ENCODE data around the gene TSACC. TPM values are rescaled to one million over a fixed set of nuclear protein-coding genes. Genes with fewer than 3 reads are reported as not detected.

The TSACC gene
- total and polyA plus RNA-seq, 10 of the 15 experiments (the other 5 are each of a cell fraction or from before 2014, with no cell fraction given) = 0.25 to 2.8 (median 0.92) TPM; not detected in 4

DNA sequence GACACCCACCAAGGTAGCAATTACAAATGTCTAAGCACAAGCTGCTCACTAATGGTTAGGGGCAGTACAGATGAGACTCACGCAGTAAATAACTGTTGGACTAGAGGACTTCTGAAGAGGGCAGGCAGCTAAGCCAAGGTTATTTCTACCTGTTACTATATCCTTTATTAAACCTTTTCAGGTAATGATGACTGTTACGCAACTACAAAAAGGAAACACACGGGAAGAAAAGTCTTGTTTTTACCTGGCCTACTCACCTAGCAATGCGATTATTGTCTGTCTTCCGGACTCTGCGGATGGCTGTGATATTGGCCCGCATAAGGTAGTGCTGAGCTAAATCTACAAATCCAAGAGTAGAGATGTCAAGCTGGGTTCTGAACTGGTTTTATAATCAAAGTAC lies 21.4 kb upstream of the TSACC start:
- Histone ChIP-seq H3K4me2 (ENCODE audit: control insufficient read depth, insufficient read depth) (no peak overlapping the region), H3K9ac (ENCODE audit: control insufficient read depth, insufficient read depth, low read length) (no peak overlapping the region), H4K20me1 (ENCODE audit: control insufficient read depth, insufficient read depth) (no peaks in the 10 kb centered on the region), H2AFZ (ENCODE audit: control insufficient read depth, low read depth, low read length) (no peak overlapping the region), H3K79me2 (ENCODE audit: control insufficient read depth, insufficient read depth, low read length) (no peaks in the 10 kb centered on the region), H3K4me3 (no peak overlapping the region), H3K27ac (ENCODE audit: control insufficient read depth, insufficient read depth) (no peak overlapping the region), H3K4me1 (ENCODE audit: control insufficient read depth, insufficient read depth, low read length) (no peaks in the 10 kb centered on the region), H3K9me3 (replicated peaks; ENCODE audit: control insufficient read depth, insufficient read depth, low read length) (no peaks in the 10 kb centered on the region), H3K36me3 (ENCODE audit: control insufficient read depth in 2 of 2, insufficient read depth in 2 of 2, low read length in 1 of 2) (peaks cover 31% of the 10 kb centered on the region in 2 experiments), H3K27me3 (replicated peaks in 1 of 2; ENCODE audit: control insufficient read depth in 2 of 2, insufficient read depth in 2 of 2, low read length in 1 of 2) (no peaks in the 10 kb centered on the region)
- TF ChIP-seq NFYB (IDR thresholded peaks at IDR 0.05; ENCODE audit: insufficient read depth, low read depth, low read length) (no peak), BMI1 (IDR thresholded peaks at IDR 0.05; ENCODE audit: borderline replicate concordance) (no peak), HCFC1 (IDR thresholded peaks at IDR 0.05; ENCODE audit: low read length) (no peak), PAX5 (IDR thresholded peaks at IDR 0.05; ENCODE audit: borderline replicate concordance, low read depth, low read length) (no peak), FOS (IDR thresholded peaks at IDR 0.05; ENCODE audit: borderline replicate concordance, extremely low read depth, insufficient read length) (no peak), MTA3 (IDR thresholded peaks at IDR 0.05; ENCODE audit: borderline replicate concordance, low read length) (no peak), LARP7 (IDR thresholded peaks at IDR 0.05) (no peak), STAT3 (IDR thresholded peaks at IDR 0.05; ENCODE audit: low read depth, low read length) (no peak), TCF3 (IDR thresholded peaks at IDR 0.05; ENCODE audit: borderline replicate concordance, insufficient read depth, low read depth, low read length) (no peak)
- TF ChIP-seq, protein P1, sequence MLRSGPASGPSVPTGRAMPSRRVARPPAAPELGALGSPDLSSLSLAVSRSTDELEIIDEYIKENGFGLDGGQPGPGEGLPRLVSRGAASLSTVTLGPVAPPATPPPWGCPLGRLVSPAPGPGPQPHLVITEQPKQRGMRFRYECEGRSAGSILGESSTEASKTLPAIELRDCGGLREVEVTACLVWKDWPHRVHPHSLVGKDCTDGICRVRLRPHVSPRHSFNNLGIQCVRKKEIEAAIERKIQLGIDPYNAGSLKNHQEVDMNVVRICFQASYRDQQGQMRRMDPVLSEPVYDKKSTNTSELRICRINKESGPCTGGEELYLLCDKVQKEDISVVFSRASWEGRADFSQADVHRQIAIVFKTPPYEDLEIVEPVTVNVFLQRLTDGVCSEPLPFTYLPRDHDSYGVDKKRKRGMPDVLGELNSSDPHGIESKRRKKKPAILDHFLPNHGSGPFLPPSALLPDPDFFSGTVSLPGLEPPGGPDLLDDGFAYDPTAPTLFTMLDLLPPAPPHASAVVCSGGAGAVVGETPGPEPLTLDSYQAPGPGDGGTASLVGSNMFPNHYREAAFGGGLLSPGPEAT (IDR thresholded peaks at IDR 0.05; ENCODE audit: low read depth) = no peak
- TF ChIP-seq, protein P2, sequence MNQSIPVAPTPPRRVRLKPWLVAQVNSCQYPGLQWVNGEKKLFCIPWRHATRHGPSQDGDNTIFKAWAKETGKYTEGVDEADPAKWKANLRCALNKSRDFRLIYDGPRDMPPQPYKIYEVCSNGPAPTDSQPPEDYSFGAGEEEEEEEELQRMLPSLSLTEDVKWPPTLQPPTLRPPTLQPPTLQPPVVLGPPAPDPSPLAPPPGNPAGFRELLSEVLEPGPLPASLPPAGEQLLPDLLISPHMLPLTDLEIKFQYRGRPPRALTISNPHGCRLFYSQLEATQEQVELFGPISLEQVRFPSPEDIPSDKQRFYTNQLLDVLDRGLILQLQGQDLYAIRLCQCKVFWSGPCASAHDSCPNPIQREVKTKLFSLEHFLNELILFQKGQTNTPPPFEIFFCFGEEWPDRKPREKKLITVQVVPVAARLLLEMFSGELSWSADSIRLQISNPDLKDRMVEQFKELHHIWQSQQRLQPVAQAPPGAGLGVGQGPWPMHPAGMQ (IDR thresholded peaks at IDR 0.05; ENCODE audit: borderline replicate concordance) = no peak
- TF ChIP-seq, protein P3, sequence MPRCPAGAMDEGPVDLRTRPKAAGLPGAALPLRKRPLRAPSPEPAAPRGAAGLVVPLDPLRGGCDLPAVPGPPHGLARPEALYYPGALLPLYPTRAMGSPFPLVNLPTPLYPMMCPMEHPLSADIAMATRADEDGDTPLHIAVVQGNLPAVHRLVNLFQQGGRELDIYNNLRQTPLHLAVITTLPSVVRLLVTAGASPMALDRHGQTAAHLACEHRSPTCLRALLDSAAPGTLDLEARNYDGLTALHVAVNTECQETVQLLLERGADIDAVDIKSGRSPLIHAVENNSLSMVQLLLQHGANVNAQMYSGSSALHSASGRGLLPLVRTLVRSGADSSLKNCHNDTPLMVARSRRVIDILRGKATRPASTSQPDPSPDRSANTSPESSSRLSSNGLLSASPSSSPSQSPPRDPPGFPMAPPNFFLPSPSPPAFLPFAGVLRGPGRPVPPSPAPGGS (IDR thresholded peaks at IDR 0.05; ENCODE audit: borderline replicate concordance, insufficient read depth, low read depth, low read length, poor library complexity, severe bottlenecking) = no peak
- in situ Hi-C loops (cut with MboI) = loop anchor here (5.0 kb wide), 1 partner anchor 175 kb away; no protein-coding TSS in a partner anchor
- no peak for ATAC-seq
- ChIA-PET RAD21 (ENCODE audit: unreplicated experiment) (interaction anchor here (4.4 kb wide), 1 partner anchor 91 kb away, joined by 30 read pairs; no protein-coding TSS in a partner anchor), SMC1A (ENCODE audit: uncharacterized antibody, unreplicated experiment) (interaction anchor here (0.8 to 7.2 kb wide), 4 partner anchors 35 to 175 kb away, joined by 3 to 39 read pairs (median 12); partner anchors contain the start of gene SMG5), POLR2A (interaction anchor here (0.5 to 0.9 kb wide), 2 partner anchors 92 kb away, joined by 3 to 6 read pairs; no protein-coding TSS in a partner anchor), CTCF (interaction anchor here (0.6 to 5.2 kb wide), 6 partner anchors 17 to 296 kb away, joined by 3 to 58 read pairs (median 12); partner anchors contain the start of genes SMG5 and TMEM79)
- FAIRE-seq = no peak
- intact Hi-C loops (cut with micrococcal nuclease; ENCODE audit: unreplicated experiment) = loop anchor here (5.0 kb wide), 2 partner anchors 170 to 220 kb away; no protein-coding TSS in a partner anchor
- no peak for DNase-seq (ENCODE audit: low read depth, low spot score)
- no TSS peak for BruUV-seq (replicated peaks)
- 89% methylated on average over 7 of the region's 7 CpGs for WGBS (ENCODE audit: insufficient coverage, insufficient replicate concordance, low lambda C conversion rate, missing lambda C conversion rate)

All from GM12878 (cell line).